GM21515 (cell line): ENCODE measurements around the gene PDE6D.

Experiments used
- ATAC-seq: cut with Tn5 transposase; IDR thresholded peaks from one replicate; pipeline ENCODE4 v1.9.1; 2021; ENCODE audit not compliant: unreplicated experiment

The PDE6D gene

GRCh38 chr2:231684314-231685223 lies 96.5 kb downstream of the PDE6D start:
- ATAC-seq = no peak

- ATAC-seq = no peak
These were observed 97.5 kb downstream of the PDE6D start for GRCh38 chr2:231683292-231684235.

- ATAC-seq = no peak
These were observed 98.3 kb downstream of the PDE6D start for GRCh38 chr2:231682603-231683291.
